HepG2 (cell line): Measurements from ENCODE around the gene CBX6.

ENCODE experiments used
- EP300 ChIP-seq, 3 experiments: sonication (generic) in 1 of 3; formaldehyde crosslinking in 1 of 3; IDR thresholded peaks; 2 replicates each; pipeline versions ENCODE4 v1.5.1 to v1.6.1; 2011 to 2020; ENCODE audit warnings: low read depth in 2 of 3, low read length in 2 of 3, borderline replicate concordance in 1 of 3, improper control_type of control experiment in 1 of 3, mild to moderate bottlenecking in 1 of 3, missing genetic modification reagents in 1 of 3, moderate library complexity in 1 of 3
- MLX ChIP-seq: IDR thresholded peaks from 2 replicates; pipeline ENCODE4 v1.6.1; 2016
- MTA1 ChIP-seq: sonication (generic); formaldehyde crosslinking; IDR thresholded peaks from 2 replicates; pipeline ENCODE4 v1.4.0; 2020; ENCODE audit warnings: missing genetic modification reagents, mild to moderate bottlenecking, borderline replicate concordance
- MYC ChIP-seq: sonication (generic); formaldehyde crosslinking; IDR thresholded peaks from 2 replicates; pipeline ENCODE4 v1.9.0; 2021; ENCODE audit warnings: missing genetic modification reagents, borderline replicate concordance
- RXRA ChIP-seq: sonication (generic); formaldehyde crosslinking; IDR thresholded peaks from 2 replicates; pipeline ENCODE4 v1.5.1; 2020; ENCODE audit warnings: missing genetic modification reagents
- SMAD3 ChIP-seq: sonication (generic); formaldehyde crosslinking; IDR thresholded peaks from 2 replicates; pipeline ENCODE4 v1.4.0; 2020; ENCODE audit warnings: missing genetic modification reagents
- SNRNP70 ChIP-seq: fragments of 200-400 bp; formaldehyde crosslinking; IDR thresholded peaks from 2 replicates; pipeline ENCODE4 v1.6.1; 2017; ENCODE audit warnings: mild to moderate bottlenecking, low read depth, low read length, moderate library complexity

- TF ChIP-seq SNRNP70 (no peak), SMAD3 (CRISPR knock-in tag) (no peak), MLX (CRISPR knock-in tag) (no peak), MTA1 (CRISPR knock-in tag) (no peak), RXRA (CRISPR knock-in tag) (no peak; the same call in 1 of the 2 replicates), MYC (CRISPR knock-in tag) (no peak), EP300 (IDR thresholded peaks at IDR 0.05; ENCODE audit: low read depth in 2 of 2, low read length in 2 of 2) (no peak), EP300 (CRISPR knock-in tag; IDR thresholded peaks at IDR 0.05; ENCODE audit: borderline replicate concordance) (no peak)
Measured at GRCh38 chr22:38862375-38863329, 9.4 kb downstream of the CBX6 start.
